ENCODE data around the gene ID4. TPM values are rescaled to one million over a fixed set of nuclear protein-coding genes. Genes with fewer than 3 reads are reported as not detected.

The ID4 gene
- total and polyA plus RNA-seq, 2 of the 4 experiments (the other 2 are of a cell fraction) = 3.0 to 3.6 TPM

DNA sequence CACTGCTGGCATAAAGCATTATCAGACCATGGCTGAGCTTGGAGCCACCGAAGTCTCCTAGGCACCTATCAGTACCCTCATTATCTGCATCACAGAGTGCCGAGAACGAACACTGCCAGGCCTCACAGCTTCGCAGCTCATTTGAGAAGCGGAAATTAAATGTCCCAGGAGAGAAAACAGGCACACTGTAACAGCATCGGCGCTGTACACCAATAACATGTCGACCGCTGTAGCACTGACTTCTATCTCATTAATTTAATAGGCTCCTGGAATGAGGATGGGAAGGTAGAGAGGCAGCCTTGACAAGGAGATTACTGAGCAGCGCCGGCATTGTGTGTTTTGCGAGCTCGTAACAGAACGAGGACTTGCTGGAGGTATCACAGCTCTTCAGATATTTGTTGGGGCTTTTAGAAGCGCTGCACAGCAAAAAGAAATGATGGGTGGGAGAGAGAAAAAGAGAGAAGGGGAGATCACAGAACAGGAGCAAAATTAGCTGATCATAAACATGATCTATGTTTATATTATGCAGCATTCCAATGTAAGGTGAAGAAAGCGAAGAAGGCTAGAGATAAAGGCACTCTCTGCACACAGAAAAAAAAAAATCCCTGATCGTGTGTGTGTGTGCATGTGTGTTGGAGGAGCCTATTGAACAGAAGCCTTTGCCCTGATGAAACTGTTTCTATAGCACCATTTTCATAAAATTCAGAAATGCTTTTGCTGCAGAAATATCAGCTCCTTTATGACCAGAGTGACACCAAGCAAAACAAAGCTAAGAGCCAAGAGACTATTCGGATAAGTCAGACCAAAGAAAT, 29.2 kb downstream of the ID4 start (continued):
- TF ChIP-seq NFE2L2 (IDR thresholded peaks at IDR 0.05; ENCODE audit: low read depth, low read length) = no peak

GRCh38 chr6:19866985-19867627, 29.9 kb downstream of the ID4 start:
- Histone ChIP-seq H3K4me2 (ENCODE audit: low read depth, low read length) (no peak overlapping the region), H2AK5ac (ENCODE audit: low read depth, low read length) (no peak overlapping the region), H3K9me1 (ENCODE audit: insufficient read depth, low read length) (no peaks in the 10 kb centered on the region; the same call in 1 of the 2 replicates), H3K4ac (ENCODE audit: low read depth, low read length) (no peak overlapping the region), H3K79me1 (ENCODE audit: low read depth in 1 of 2, low read length in 2 of 2) (no peaks in the 10 kb centered on the region), H2BK15ac (ENCODE audit: low read depth, low read length) (no peak overlapping the region), H2AFZ (replicated peaks; ENCODE audit: low read length, poor library complexity) (no peak overlapping the region), H4K91ac (ENCODE audit: insufficient read depth, low read depth, low read length) (no peak overlapping the region), H3K14ac (replicated peaks; ENCODE audit: low read depth, low read length) (no peak overlapping the region), H3K18ac (ENCODE audit: low read depth, low read length) (no peak overlapping the region), H3K4me1 (ENCODE audit: control insufficient read depth, insufficient read depth, low read length) (no peaks in the 10 kb centered on the region), H3K9ac (ENCODE audit: low read depth, low read length) (no peak overlapping the region), H3K4me3 (ENCODE audit: insufficient read depth, low read depth, low read length) (no peak overlapping the region), H3K27ac (ENCODE audit: insufficient read depth, low read length) (no peak overlapping the region), H3K56ac (ENCODE audit: extremely low read depth, insufficient read depth, low read length) (no peak overlapping the region), H3K23ac (ENCODE audit: low read depth, low read length) (no peak overlapping the region), H2BK5ac (ENCODE audit: low read depth, low read length, poor library complexity, severe bottlenecking) (no peak overlapping the region), H2BK120ac (ENCODE audit: low read depth, low read length) (no peak overlapping the region), H4K5ac (ENCODE audit: low read depth, low read length) (no peak overlapping the region), H2BK20ac (ENCODE audit: low read depth, low read length) (no peak overlapping the region), H3K27me3 (ENCODE audit: control insufficient read depth, insufficient read depth, low read length) (peaks cover 7% of the 10 kb centered on the region), H4K20me1 (ENCODE audit: insufficient read depth, low read length) (no peaks in the 10 kb centered on the region), H2AK9ac (replicated peaks; ENCODE audit: low read depth, low read length, poor library complexity) (no peak overlapping the region), H3K9me3 (ENCODE audit: control insufficient read depth, insufficient read depth, low read length) (no peaks in the 10 kb centered on the region), H3K36me3 (ENCODE audit: control insufficient read depth, insufficient read depth, low read length) (no peaks in the 10 kb centered on the region), H4K8ac (ENCODE audit: low read depth in 2 of 2, low read length in 2 of 2) (no peak overlapping the region)
- ChIA-PET CTCF (interaction anchor here (0.7 kb wide), 1 partner anchor 9 kb away, joined by 3 read pairs; no protein-coding TSS in a partner anchor), POLR2A (ENCODE audit: unreplicated experiment) (no interaction called here)
- no CpG with 5 or more reads among the region's 5 CpGs for WGBS, 2 experiments (ENCODE audit: extremely low coverage in 2 of 2, insufficient read length in 1 of 2)
- in situ Hi-C loops (cut with MboI; ENCODE audit: low sequenced_read_pairs) = loop anchor here (25.0 kb wide), 3 partner anchors 880 to 1280 kb away; no protein-coding TSS in a partner anchor
- BruUV-seq (replicated peaks) = no TSS peak
- DNase-seq (peak; percentile 55), ATAC-seq (ENCODE audit: low read depth) (peak; percentile 54)
- intact Hi-C loops (cut with micrococcal nuclease) = no loop called here
- dilution Hi-C loops (cut with HindIII; ENCODE audit: low sequenced_read_pairs, unreplicated experiment) = no loop called here
- TF ChIP-seq SMC3 (IDR thresholded peaks at IDR 0.05; ENCODE audit: low read depth, low read length) (no peak), FOS (IDR thresholded peaks at IDR 0.05; ENCODE audit: low read depth, low read length) (no peak), MXI1 (IDR thresholded peaks at IDR 0.05; ENCODE audit: borderline replicate concordance, low read depth, low read length) (no peak), ELK1 (IDR thresholded peaks at IDR 0.05; ENCODE audit: borderline replicate concordance, low read depth, low read length) (no peak), CEBPB (IDR thresholded peaks at IDR 0.05; ENCODE audit: low read depth, low read length) (no peak), USF2 (IDR thresholded peaks at IDR 0.05; ENCODE audit: low read depth, low read length) (no peak), MAZ (IDR thresholded peaks at IDR 0.05; ENCODE audit: borderline replicate concordance, low read depth, low read length) (no peak), RCOR1 (IDR thresholded peaks at IDR 0.05; ENCODE audit: insufficient replicate concordance, low read length) (no peak), POLR2A (IDR thresholded peaks at IDR 0.05; ENCODE audit: low read depth, low read length) (no peak)
- TF ChIP-seq, protein P1, sequence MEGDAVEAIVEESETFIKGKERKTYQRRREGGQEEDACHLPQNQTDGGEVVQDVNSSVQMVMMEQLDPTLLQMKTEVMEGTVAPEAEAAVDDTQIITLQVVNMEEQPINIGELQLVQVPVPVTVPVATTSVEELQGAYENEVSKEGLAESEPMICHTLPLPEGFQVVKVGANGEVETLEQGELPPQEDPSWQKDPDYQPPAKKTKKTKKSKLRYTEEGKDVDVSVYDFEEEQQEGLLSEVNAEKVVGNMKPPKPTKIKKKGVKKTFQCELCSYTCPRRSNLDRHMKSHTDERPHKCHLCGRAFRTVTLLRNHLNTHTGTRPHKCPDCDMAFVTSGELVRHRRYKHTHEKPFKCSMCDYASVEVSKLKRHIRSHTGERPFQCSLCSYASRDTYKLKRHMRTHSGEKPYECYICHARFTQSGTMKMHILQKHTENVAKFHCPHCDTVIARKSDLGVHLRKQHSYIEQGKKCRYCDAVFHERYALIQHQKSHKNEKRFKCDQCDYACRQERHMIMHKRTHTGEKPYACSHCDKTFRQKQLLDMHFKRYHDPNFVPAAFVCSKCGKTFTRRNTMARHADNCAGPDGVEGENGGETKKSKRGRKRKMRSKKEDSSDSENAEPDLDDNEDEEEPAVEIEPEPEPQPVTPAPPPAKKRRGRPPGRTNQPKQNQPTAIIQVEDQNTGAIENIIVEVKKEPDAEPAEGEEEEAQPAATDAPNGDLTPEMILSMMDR (conservative IDR thresholded peaks at IDR 0.05; ENCODE audit: low read depth, low read length) = no peak
